HG03045 (cell line): ENCODE results near the gene SOCS4.
"Not testable (repeated sequence)": the region's sequence is repeated elsewhere in the genome, so short reads cannot be mapped to it uniquely, and the experiment has no call there.

Experiments
- ATAC-seq: cut with Tn5 transposase; IDR thresholded peaks from one replicate; pipeline ENCODE4 v1.9.1; 2021; ENCODE audit warnings: mild to moderate bottlenecking, moderate library complexity; ENCODE audit not compliant: unreplicated experiment

Gene SOCS4

GRCh38 chr14:55051423-55052268 lies 24.6 kb downstream of the SOCS4 start, which contains the start of gene MAPK1IP1L:
TSS of gene MAPK1IP1L (plus strand) at chr14:55051647. CDS start at chr14:55061684, 10,037 bp downstream.
- peak; percentile 93 for ATAC-seq

GRCh38 chr14:55052269-55052930 lies 25.4 kb downstream of the SOCS4 start:
- peak; percentile 1 for ATAC-seq

GRCh38 chr14:55053018-55053417 lies 26.0 kb downstream of the SOCS4 start:
- no peak for ATAC-seq

- ATAC-seq: no peak
Observed at GRCh38 chr14:55053500-55053899, 26.5 kb downstream of the SOCS4 start.

- ATAC-seq: no peak
Observed at GRCh38 chr14:55054098-55054497, 27.1 kb downstream of the SOCS4 start.

GRCh38 chr14:55057919-55058318 lies 30.9 kb downstream of the SOCS4 start:
- no peak for ATAC-seq

GRCh38 chr14:55059333-55059732 lies 32.3 kb downstream of the SOCS4 start:
- no peak for ATAC-seq

- ATAC-seq: no peak
Observed at GRCh38 chr14:55062517-55063351, 35.7 kb downstream of the SOCS4 start.

- not testable (repeated sequence) for ATAC-seq
Observed at GRCh38 chr14:55064896-55065295, 37.9 kb downstream of the SOCS4 start.

- no peak for ATAC-seq
Observed at GRCh38 chr14:55065411-55065810, 38.4 kb downstream of the SOCS4 start.

- no peak for ATAC-seq
Observed at GRCh38 chr14:55066223-55066622, 39.2 kb downstream of the SOCS4 start.

GRCh38 chr14:55070981-55071411 lies 44.0 kb downstream of the SOCS4 start:
- ATAC-seq: no peak

GRCh38 chr14:55071870-55072640 lies 45.0 kb downstream of the SOCS4 start:
- no peak for ATAC-seq

GRCh38 chr14:55073856-55074255 lies 46.8 kb downstream of the SOCS4 start:
- no peak for ATAC-seq

GRCh38 chr14:55074662-55075061 lies 47.6 kb downstream of the SOCS4 start:
- peak; percentile 52 for ATAC-seq

- ATAC-seq: no peak
Observed at GRCh38 chr14:55075628-55076175, 48.7 kb downstream of the SOCS4 start.

GRCh38 chr14:55077170-55078151 lies 50.4 kb downstream of the SOCS4 start:
- ATAC-seq: peak; percentile 38

GRCh38 chr14:55079961-55080360 lies 52.9 kb downstream of the SOCS4 start:
- not testable (repeated sequence) for ATAC-seq
